Fibroblast of peridontal ligament (primary cell): ENCODE results near the gene IDNK.
"Not testable (repeated sequence)": the region's sequence is repeated elsewhere in the genome, so short reads cannot be mapped to it uniquely, and the experiment has no call there.

Source experiments
- DNase-seq: peaks from one replicate; pipeline ENCODE4 v3.0.0-alpha.2; 2010; ENCODE audit errors: extremely low read depth

The IDNK gene

DNA sequence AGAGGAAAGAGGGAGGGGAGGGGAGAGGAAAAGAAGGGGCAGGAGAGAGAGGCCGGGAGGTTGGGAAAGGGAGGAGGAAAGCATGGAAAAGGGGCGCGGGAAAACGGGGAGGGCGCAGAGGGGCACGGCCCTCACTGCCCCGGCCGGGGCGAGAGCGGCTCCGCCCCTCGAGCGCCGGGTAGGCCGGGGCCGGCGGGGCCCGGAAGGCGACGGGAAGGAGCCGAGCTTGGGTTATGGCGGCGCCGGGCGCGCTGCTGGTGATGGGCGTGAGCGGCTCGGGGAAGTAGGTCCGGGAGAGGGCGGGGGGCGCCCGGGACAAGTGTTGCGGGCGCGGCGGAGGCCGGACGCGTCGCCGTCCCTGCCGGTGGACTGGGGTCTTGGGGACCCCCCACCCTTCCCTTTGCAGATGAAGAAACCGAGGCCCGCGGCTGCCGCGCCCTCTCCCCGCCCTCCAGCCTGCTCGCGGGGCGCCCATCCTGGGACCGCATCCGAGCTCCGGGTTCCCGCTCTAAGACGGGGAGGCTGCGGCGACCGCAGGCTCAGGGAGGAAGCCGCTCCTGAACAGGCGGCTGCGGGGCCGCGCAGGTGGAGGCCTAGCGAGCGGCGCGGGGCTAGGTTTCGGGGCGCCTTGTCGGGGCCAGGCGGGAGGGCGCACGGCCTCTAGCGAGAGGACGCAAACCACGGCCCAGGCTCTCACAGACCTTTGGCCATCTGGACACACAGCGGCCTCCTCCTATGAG is at the start of gene IDNK:
IDNK (plus strand) TSS at position 205 of the 740 bp plus-strand sequence; CDS start at position 234, 29 bp downstream.
- DNase-seq = peak; percentile 51

DNA sequence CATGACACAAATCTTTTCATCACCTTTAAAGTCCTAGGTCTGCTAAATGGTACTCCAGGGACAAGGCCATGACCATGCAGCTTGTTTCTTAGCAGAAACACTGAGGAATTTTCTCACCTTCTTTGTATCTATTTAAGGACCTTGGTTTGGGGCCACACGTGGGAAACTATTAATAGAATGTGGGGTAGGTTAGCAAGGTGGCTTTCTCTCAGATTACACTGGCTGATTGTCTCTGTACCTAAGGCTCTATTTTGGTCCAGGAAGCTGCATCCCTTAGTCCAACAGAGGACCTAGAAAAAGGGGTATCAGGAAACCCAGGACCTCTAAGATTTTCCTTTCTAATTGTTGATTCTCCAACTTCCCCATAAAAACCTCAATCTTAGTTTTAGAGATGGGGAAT is 48.5 kb upstream of the IDNK start:
- DNase-seq = no peak

DNA sequence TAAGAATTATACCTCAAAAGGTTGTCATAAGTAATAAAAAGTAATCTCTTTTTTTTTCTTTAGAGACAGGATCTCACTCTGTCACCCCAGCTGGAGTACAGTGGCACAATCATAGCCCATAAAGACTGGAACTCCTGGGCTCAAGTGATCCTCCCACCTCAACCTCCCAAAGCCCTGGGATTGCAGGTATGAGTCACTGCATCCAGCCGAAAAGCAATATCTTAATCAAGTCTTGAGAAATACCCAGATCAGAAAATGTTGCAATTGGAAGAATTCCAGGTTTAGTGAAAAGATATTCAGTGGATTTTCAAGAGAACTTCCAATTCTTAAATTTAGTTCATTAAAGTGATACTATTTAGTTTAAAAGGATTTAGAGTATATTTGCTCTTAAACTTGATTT is 40.9 kb upstream of the IDNK start:
- peak; percentile 64 for DNase-seq

DNA sequence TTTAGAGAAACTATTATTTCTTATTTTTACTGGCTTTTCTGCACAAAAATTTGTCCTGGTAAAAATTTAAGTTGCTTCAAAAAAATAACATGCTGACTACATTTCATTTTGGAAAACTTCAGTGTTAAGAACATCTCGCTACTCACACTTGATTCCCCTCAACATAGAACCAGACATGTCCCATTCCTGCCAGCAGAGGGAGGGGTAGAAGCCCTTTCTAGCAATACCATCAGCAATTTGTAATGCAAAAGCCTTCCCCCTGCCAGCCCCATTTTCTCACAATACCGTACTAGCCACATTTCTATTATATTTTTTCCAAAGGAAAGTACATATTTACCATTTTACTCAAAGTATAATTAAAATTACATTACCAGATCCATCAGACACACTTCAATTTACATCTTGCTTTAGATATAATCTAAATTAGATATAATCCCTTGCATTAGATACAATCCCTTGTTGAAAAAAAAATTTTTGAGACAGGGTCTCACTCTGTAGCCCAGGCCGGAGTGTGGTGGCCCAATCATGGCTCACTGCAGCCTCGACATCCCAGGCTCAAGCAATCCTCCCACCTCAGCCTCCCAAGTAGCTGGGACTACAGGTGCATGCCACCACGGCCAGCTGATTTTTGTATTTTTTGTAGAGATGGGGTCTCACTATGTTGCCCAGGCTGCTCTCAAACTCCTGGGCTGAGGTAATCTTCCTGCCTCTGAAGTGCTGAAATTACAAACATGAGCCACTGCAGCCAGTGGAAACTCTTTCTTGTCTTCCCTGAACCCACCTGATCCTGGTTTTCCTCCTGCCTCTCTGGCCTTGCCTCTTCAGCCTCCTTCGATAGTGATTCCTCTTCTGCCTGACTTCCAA is 39.6 kb upstream of the IDNK start:
- DNase-seq = peak; percentile 63

DNA sequence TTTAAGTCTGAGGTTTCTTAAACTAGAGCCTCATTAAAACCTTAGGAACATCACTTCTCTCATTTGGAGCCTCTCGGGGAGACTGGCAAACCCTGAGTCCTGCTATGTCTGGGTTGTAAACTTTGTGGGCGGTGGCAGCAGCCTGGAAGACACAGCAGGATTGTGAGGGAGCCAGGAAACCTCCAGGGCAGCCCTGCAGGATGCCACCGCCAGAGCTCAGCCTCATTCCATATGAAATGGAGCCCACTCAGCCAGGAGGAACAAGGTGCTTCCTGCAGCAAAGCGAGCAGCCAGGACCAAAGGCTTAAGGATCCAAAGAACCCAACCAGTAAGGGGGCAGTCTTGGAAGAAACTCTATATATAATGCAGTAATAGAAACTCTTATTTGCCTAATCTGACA is 37.9 kb upstream of the IDNK start:
- DNase-seq = no peak

DNA sequence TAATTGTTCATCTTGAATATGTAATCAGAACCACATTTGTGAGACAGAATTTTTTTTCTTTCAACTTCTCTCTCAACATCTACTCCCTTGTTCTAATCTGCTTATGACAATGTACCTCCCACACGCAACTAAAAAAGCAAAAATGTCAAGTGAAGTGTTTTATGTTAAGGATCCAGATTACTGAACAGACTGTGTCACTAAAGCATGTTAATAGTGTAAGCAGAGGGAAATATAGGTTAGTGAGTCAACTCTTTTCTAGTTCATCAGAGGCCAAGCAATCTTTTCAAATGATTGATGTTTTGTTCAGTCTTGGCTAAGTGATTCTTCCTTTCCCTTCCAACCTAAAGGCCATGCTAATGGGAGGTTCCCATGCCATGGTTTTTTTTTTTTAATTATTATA is 34.7 kb upstream of the IDNK start:
- DNase-seq = no peak

DNA sequence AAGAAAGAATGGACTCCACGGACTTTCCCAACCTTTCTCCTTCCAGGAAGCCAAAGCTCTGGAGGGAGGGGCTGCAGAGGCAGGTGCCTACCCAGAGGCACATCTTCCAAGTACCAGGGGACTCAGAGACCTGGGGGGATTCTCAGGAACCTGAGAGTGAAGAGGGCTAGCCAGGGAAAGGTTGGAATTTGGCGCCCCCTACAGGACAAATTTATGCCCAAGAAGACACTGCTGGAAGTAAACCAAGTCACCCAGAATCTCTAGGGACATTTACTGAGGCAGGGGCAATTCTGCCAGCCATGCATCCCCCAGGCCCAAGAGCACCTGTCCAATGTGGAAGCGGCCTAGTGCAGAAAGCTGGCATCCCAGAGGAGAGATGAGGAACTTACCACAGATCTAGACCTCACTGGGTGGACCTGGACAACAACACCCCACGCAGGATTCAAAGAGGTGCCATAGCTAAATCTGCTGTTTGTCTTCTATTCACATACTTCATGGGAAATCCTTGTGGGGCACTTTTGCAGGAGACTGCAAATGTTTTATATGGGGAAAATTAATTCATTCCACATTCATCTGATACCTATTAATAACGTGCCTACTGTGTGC is 25.9 kb upstream of the IDNK start:
- peak; percentile 9 for DNase-seq

DNA sequence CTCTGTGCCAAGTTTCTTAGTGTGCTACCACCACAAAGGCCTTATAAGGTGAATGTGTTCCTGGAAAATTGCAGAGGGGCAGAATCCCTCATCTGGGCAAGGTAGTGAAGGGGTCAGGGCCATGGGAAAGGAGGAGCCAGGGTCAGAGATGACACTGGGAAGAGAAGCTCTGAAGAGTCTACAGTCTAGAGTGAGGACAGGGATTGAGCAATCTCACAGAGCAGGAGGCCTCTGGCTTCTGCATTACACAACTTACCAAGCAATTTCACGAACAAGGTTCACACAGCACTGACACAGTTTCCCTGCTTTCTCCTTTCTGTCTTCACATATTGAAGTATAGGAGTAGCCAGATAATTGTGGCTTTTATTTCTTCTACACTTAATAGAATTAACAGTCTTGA is 24.5 kb upstream of the IDNK start:
- peak; percentile 23 for DNase-seq

DNA sequence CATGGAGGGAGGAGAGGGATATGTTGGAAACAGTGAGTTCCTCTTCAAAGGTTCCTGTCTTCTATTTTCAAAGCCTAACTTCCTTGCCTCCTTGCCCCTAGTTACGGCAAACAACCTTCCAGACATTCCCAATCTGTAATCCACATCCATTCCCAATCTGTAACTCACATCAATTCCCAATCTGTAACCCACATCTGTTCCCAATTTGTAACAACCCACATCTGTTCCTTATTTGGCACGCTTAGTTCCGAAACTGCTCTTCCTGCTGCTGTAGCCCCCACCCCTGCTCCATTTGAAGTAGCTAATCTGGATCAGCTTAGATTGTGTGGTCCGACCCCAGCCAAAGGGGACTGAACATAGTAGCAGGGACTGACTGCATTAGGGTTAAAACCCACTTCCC is 23.9 kb upstream of the IDNK start:
- DNase-seq = peak; percentile 44

DNA sequence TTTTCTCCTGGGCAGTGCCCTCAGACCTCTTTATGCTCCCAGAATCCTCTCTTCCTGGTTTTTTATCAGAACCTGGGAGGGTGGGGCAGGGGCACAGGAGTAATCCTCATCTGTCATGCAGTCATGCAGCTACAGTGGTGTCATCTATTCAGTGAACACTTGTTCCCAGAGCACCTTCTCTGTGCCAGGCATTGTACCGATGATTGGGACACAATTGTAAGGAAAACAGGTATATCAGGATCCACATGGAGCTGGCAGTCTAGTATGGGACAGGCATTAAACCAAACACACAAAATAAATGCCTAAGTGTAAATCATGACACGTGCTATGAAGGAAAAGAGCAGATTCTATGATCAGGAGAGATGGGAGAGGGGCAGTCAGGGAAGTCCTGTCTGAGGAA is 21.5 kb upstream of the IDNK start:
- no peak for DNase-seq

DNA sequence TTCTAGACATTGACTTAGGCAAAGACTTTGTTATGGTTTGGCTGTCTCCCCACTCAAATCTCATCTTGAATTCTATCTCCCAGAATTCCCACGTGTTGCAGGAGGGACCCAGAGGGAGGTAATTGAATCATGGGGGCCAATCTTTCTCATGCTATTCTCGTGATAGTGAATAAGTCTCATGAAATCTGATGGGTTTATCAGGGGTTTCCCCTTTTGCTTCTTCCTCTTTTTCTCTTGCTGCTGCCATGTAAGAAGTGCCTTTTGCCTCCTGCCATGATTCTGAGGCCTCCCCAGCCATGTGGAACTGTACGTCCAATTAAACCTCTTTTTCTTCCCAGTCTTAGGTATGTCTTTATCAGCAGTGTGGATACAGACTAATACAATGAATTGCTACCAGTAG is 15.3 kb upstream of the IDNK start:
- not testable (repeated sequence) for DNase-seq

DNA sequence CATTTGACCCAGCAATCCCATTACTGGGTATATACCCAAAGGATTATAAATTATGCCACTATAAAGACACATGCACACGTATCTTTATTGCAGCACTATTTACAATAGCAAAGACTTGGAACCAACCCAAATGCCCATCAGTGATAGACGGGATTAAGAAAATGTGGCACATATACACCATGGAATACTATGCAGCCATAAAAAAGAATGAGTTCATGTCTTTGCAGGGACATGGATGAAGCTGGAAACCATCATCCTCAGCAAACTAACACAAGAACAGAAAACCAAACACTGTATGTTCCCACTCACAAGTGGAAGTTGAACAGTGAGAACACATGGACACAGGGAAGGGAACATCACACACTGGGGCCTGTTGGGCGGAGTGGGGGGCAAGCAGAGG is 9.6 kb upstream of the IDNK start:
- not testable (repeated sequence) for DNase-seq

DNA sequence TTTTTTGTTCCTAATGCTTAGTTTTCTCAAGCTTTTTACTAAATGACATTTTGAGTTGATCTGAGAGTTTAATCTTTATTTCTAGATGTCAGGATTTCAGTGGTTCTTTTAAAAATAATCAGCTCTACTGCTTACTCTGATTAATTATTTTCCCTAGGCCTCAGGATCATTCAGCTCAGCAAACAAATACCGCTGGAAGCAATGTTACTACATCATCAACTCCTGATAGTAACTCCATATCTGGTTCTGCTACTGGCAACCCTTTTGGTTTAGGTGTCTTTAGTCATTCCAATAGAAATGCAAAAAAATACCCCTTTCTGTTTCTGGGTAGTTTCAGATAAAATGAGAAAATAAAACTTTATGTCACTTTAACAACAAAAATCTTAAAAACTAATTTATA is 5.6 kb upstream of the IDNK start:
- DNase-seq = no peak

DNA sequence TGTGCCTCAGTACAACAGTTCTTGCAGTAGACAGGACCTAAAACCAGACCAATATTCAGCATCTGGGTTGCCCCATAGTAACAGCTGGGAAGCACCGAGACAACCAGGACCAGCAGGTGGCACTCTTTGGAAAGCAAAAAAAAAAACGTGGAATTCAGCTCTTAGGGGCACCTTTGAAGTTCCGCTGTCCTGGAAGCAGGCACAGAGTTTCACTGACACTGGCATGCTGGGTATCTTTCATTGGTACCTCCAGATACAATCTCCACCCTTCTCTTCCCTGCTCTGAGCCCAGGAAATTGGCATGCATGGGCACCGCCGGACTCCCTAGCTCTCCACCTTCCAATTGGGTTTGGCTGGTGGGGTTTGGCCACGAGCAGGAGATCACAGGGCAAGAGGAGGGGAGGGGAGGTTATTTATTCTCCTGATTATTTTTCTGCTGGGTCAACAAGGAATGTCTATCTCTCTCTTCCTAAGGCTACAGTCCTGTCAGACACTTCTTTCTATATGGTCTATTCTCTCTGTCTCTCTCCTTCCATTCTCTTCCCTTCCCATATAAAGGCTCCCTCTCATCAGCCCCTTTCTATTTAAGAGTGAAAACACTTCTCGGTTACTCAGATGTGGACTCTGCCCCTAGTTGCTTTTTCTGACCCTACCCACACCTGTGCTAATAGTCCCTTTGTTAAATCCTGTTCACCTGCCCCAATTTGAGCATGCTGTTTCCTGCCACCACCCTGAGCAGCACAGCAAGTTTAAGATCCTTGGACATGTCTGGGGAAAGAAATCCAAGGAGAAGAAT is 1.9 kb upstream of the IDNK start:
- peak; percentile 60 for DNase-seq

DNA sequence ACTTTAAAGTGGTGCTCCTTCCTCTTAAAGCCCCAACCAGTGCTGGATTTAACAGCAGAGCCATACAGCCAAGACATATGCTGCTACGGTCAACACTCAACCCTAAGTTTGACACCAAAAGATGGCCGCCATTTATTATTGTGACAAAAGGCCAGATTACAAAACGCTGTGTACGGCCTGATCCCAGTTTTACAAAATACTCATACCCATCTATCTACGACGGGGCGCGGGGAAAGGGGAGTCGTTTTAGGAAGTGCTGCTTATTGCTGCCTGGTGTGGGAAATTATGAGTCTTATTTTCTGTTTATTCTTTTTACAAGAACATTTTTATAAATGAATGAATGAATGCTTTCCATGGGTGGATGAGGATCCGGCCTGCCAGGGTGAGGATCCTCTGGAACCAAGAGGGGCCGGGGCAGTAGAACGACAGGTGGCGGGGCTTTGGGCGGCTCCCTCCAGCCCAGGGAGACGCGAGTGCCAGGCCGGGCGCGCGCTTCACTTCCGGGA is 457 bp upstream of the IDNK start:
- DNase-seq = no peak

DNA sequence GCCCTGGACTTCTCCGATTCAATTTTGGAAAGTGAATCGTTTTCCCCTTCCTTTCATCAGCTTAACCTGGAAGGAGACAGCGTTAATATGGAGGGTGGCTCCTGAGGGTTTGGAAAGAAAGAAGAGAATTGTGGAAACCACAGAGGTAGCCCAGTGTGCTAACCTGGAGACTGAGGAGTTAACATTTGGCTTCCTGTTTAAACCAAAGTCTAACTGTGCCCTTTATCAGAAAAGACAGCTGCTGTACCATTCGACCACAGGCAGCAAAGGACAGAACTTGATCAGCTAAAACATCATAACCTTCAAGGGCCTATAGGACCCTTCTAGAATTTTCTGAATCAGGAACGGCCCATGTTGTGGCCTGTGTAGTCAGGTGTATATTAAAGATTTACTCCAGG is 735 bp downstream of the IDNK start:
- peak; percentile 44 for DNase-seq

DNA sequence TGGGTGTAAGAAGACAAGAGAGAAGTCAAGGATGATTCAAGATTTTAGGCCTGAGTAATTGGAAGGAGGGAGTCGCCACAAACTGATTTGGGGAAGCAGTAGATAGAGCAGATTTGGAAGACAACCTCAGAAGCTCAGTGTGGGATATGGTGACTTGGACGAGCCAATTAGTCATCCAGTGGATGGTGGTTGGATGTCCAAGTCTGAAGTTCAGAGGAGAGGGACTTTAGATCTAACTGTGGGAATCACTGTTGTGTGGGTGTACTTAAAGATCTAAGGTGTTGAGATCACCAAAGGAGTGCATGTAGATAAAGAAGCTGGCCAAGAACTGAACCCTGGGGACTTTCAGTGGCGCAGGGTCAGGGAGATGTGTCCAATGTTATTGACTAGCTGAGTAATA is 2.2 kb downstream of the IDNK start:
- DNase-seq = no peak

DNA sequence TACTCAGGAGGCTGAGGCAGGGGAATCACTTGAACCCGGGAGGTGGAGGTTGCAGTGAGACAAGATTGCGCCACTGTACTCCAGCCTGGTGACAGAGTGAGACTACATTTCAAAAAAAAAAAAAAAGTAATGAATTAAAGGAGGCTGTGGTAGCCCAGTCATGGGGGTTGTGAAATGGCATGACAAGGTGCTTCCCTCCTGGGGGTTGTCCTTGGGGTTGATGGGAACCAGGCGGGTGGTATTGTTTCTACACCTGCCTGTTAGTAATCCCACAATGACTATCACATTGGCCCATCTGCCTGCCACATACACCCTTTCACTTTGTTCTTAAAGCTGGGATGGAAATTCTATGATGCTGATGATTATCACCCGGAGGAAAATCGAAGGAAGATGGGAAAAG is 5.6 kb downstream of the IDNK start:
- DNase-seq = no peak

DNA sequence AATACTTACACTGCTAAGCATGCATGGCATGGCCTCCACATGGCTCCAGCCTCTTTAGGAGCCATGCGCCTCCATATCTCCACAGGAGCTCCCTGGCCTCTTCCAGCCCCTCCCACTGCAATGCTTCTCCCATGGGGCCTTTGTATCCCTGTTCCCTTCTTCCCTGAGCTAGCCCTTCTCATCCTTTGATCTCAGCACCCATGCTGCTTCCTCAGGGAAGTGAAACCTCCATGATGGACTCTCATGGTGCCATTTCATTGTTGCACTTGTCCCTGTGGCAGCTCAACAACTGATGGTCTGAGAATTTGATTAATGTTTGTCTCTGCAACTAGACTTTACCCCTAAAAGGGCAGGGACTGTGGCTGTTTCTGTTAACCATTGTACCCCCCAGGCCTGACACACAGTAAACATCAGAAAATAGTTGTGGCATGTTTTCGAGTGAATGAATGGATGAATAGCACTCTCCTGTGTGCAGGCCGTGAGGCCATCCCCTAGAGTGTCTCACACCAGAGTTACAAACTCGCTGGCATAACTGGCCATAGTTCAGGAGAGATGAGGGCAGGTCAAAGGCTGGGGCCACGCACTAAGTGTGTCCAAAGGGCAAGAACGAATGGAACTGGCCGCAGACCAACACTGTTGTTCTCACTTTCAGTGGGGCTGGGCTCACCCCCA is 6.6 kb downstream of the IDNK start:
- no peak for DNase-seq

DNA sequence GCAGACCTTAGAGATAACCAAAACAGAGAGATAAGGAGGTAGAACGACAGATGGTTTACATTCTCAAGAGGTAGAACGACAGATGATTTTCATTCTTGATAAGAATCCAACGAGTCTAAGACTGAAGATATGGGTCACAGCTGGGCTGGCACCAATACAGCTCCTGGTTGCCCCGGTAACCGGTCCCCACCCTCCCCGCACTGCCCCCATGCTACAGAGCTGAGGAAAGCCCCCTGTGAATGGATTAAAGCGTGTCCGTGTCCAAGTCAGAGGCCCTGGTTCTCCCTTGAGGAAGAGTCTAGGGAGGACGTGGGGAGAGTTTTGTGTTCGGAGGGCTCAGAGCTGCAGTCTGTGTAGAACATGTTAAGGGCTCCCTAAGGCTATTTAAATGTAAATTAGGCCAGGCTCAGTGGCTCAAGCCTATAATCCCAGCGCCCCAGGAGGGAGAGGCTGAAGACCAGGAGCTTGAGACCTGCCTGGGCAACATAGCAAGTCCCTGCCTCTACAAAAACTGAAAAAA is 8.1 kb downstream of the IDNK start:
- DNase-seq = no peak

DNA sequence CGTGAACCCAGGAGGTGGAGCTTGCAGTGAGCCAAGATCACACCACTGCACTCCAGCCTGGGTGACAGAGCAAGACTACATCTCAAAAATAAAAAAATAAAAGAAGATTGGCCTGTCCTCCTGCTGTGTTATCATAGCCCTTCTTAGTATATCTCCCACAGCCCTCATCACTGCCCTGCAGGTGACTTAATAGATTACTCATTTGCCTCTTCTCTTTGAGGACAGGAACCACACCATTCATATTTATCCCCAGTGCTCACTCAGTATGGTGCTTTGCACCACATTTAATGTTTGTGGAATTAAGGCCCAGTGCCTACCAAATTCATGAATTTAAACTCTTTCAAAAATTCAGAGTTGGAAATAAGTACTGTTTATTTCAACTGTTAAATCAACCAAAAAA is 10.3 kb downstream of the IDNK start:
- no peak for DNase-seq
